Body of pancreas (tissue), 4 donors: ENCODE results near the gene FAM83G.

Experiments used
- CTCF ChIP-seq, 7 experiments: fragments of 450-650 bp in 4 of 7; fragments of 200-600 bp in 3 of 7; sonication (generic) in 3 of 7; IDR thresholded peaks; one replicate each; pipeline ENCODE4 v1.5.1; 2016 to 2019; ENCODE audit warnings: antibody characterized with exemption in 7 of 7
- POLR2A ChIP-seq, 3 donors: fragments of 450-650 bp; IDR thresholded peaks; one replicate each; pipeline ENCODE4 v1.6.1; 2016; ENCODE audit warnings: antibody characterized with exemption in 3 of 3, mild to moderate bottlenecking in 2 of 3

- no peak for TF ChIP-seq POLR2A (IDR thresholded peaks at IDR 0.05)
- no peak for TF ChIP-seq CTCF (IDR thresholded peaks at IDR 0.05)
These were observed 28.4 kb downstream of the FAM83G start for GRCh38 chr17:18976201-18976600.
